Measurements from ENCODE around the gene RNF186.

- no peak for TF ChIP-seq POLR2AphosphoS5 (IDR thresholded peaks at IDR 0.05; ENCODE audit: low read depth)
- no peak for TF ChIP-seq CTCF (IDR thresholded peaks at IDR 0.05; ENCODE audit: insufficient read depth, low read length)
- no peak for TF ChIP-seq GABPA (IDR thresholded peaks at IDR 0.05; ENCODE audit: low read depth)
- TF ChIP-seq REST (IDR thresholded peaks at IDR 0.05; ENCODE audit: insufficient replicate concordance, low read depth), result no peak
- no peak for TF ChIP-seq SPI1 (IDR thresholded peaks at IDR 0.05; ENCODE audit: borderline replicate concordance, low read depth)
Observed at GRCh38 chr1:19792237-19793002, 22.7 kb downstream of the RNF186 start.

Measured in HL-60 (cell line).